DMS 273 (cell line): Measurements from ENCODE around the gene MRPL14.
"Not testable (repeated sequence)": the region's sequence is repeated elsewhere in the genome, so short reads cannot be mapped to it uniquely, and the experiment has no call there.

Experiments
- DNase-seq: peaks from one replicate; lab custom pipeline; 2025; ENCODE audit not compliant: unreplicated experiment; lab: John Stamatoyannopoulos, UW

MRPL14 gene

GRCh38 chr6:44102527-44102926 is 24.7 kb downstream of the MRPL14 start:
- DNase-seq: no peak

DNA sequence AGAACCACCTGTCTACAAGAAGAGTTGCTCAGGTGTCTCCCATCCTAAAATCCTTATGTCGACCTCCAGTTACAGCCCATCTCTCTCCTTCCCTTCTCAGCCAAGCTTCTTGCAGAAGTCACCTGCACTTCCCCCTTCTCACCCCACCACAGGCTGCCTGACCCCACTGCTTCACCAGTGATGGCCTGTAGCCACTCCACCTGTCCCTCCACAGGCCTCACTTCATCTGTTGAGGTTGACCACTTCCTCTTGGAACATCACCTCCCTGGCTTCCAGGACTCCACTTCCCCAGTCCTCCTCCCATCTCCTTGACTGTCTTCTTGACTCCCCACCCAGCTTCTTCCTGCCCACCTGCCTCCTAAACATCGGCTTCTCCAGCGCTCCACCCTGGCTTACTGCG is 25.4 kb downstream of the MRPL14 start:
- DNase-seq: no peak

DNA sequence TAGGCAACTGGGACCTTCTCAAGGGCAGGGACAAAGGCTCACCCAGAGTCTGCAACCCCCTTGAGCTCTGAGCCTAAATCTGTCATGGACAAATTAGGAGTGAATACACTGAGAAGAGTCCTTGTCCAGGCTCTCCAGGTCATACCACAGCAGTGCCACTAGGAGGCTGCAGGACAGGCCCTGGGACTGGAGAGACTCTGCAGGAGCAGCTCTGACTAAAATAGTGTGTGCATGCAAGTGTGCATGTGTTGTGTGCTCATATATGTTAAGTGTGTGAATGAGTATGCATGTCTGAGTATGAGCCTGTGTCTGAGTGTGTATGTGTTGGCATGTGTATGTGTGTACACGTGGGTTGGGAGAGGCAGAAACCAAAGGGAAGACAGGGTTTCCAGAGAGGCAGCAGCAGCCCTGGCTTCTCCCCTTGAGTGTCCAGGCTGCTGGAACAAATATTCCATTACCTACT is 27.1 kb downstream of the MRPL14 start:
- DNase-seq: peak; percentile 63

- DNase-seq: no peak
Measured at GRCh38 chr6:44099192-44099591, 28.1 kb downstream of the MRPL14 start.

DNA sequence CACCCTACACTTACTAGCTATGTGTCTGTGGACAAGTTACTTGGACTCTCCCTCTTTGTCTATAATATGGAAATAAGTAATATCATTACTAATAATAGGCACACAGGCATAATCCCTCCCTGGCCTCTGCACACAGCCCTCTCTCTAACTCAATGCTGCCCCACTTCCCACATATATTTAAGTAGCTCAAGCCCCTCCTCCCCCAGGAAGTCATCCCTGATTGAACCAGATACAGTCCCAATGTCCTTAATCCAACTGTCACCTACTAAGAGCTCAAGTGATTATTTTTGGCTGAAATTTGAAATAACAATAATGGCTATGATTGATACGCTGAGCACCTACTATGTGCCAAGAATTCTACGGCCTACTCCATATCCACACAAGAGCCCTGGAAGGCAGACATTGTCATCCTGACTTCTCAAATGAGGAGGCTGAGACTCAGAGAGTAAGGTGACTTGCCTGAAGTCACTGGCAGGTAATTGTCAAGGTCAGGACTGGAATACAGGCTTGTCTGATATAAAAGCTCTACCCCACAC is 29.4 kb downstream of the MRPL14 start:
- DNase-seq: no peak

DNA sequence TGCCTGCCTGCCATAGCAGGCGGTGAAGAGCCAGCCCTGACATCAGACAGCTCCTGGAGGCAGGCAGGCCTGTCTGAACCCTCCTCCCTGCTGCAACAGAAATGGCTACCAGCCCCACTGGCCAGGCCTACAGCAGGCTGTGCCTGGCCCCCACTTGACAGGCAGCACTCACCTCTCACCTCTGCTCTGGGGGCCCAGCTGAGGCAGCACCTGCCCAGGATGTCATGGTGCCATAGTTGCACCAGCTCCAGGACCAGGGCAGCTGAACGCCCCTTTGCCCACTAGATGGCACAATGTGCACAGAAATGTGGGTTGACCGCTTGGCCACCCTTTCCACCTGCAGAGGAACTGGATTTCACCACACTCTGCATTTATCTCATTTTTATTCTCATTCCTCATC is 30.6 kb downstream of the MRPL14 start:
- DNase-seq: peak; percentile 88

DNA sequence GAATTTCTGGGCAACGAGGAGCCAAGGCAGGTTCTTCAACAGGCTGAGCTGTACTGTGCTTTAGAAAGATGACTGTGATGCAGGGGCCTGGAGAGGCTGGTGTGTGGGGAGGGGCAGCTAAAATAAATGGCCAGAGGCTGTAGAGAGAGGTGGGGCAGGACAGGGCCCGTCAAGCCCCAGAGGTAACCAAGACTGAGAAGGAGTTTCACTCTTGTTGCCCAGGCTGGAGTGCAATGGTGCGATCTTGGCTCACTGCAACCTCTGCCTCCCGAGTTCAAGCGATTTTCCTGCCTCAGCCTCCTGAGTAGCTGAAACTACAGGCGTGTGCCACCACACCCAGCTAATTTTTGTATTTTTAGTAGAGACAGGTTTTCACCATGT is 32.0 kb downstream of the MRPL14 start:
- DNase-seq: not testable (repeated sequence)

GRCh38 chr6:44094403-44095242 is 32.6 kb downstream of the MRPL14 start:
- no peak for DNase-seq

DNA sequence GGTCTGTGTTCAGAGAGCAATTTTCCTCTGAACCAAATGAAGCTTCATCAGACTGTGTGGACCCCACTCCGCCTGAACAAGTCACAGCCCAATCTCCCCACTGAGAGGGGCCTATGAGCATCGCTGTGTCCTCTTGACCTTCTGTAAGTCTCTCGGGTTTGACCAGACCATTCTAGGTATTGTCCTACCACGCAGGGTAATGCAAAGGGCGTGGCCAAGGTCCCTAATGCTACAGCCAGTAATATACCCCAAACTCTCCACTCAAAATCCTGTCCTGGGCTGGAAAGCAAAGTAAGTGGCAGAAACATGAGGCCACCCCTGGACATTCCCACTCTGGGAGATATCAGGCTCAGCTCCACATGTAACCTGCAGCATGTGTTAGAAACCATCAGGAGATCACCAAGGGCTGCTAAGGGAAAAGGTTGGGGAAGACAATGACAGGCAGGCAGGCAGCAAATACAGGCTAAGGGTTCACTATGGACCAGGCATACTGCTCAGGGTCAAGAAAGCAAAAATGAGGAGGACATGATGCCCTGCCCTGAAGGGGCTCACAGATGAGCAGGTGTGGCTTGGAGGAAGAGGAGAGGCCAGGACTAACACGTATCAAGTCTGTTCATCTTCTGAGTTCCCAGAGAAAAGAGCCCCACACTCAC is 33.4 kb downstream of the MRPL14 start:
- DNase-seq: no peak

GRCh38 chr6:44093066-44093465 is 34.2 kb downstream of the MRPL14 start:
- DNase-seq: no peak

DNA sequence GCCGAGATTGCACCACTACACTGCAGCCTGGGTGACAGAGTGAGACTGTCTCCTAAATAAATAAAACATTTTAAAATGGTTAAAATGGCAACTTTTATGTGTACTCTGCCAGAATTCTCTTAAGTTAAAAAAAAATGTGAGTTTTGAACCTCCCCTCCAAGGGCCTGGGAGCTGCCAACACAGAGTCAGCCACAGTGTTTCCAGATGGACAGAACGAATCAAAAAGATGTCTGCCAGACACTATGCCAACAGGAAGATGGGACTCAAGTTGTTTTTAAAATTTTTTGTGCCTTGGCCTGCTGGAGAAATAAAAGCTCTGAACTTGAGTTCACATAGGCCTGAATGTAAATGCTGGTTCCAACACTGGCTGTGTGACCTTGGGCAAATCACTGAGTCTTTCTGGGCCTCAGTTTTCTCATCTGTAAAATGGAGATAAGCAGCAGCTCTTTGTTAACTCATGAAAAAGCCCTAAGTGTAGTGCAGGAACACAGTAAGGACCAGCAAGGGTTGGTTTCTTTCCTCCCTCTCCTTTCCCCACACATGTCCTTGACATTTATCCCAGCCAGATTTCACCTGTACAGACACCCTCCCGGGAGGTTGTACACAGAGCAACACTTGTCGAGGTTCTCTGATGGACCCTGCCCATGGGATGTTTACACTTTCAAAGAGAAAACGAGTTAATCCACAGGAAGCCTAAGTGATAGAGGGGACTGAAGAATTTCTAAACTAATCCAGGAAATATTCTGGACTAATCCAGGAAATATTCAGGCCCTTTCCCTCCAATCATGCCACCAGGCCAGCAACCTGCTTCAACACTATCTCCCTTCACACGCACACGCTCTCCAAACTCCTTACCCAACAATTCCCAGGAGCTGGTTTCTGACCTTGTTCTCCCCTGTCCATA is 35.0 kb downstream of the MRPL14 start:
- DNase-seq: no peak

GRCh38 chr6:44091356-44091755 is 35.9 kb downstream of the MRPL14 start:
- DNase-seq: not testable (repeated sequence)

DNA sequence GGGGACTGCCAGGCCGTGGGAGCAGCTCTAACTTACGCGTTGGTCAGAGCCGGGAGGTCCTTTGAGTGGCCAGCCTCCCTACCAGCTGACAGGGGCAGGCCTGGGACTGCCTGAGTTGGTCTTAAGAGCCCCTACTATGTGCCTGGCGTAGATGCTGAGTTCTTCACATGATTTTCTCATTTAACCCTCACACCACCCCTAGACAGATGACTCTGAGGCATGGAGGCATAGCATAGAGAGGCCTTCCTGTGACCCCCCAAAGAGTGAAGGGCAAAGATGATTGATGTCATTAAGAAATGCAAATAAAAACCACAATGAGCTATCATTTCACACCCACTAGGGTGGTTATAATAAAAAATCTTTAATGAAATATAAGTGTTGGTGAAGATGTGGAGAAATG is 36.8 kb downstream of the MRPL14 start:
- no peak for DNase-seq

GRCh38 chr6:44088827-44089590 is 38.2 kb downstream of the MRPL14 start:
- DNase-seq: no peak

DNA sequence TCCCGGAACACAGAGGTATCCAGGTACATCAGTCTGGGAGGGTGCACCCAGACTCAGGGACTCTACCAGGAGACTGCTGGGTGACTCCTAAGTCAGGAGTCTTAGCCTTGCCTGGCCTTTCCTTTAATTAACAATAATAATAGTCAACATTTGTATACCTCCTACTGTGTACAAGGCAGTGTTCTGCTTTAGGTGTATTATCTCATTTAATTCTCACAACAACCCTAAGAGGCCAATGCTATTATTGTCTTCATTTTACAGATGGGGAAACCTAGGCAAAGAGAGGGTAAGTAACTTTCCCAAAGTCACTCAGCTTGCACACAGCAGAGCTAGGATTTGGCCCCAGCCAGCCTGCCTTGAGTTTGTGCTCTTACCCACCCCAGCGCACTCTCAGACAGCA is 39.6 kb downstream of the MRPL14 start:
- no peak for DNase-seq

- DNase-seq: peak; percentile 34
Measured at GRCh38 chr6:44086931-44087574, 40.2 kb downstream of the MRPL14 start.

DNA sequence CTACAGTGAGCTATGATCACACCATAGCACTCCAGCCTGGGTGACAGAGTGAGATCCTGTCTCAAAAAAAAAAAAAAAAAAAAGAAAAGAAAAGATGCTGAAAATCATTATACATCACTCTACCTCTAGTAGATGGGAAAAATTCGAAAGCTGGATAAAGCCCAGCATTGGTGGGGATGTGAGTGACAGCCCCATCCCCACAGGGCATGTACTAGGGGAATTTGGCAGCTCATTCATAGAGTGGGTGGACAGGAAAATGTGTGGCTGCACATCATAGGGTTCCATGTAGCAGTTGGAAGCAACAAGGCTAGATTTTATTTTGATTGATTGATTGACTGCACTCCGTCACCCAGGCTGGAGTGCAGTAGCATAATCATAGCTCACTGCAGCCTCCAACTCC is 42.0 kb downstream of the MRPL14 start:
- no peak for DNase-seq

- peak; percentile 24 for DNase-seq
Measured at GRCh38 chr6:44084231-44085014, 42.8 kb downstream of the MRPL14 start.

GRCh38 chr6:44082872-44083321 is 44.4 kb downstream of the MRPL14 start:
- DNase-seq: no peak
